GM23338 (cell line): ENCODE data around the gene CORO2A. TPM values are rescaled to one million over a fixed set of nuclear protein-coding genes. Genes with fewer than 3 reads are reported as not detected.

Experiments
- ATAC-seq: fragments of 200-7000 bp; cut with Tn5 transposase; 3 replicates; pipeline ENCODE4 v1.9.1; 2020
- DNase-seq: peaks from one replicate; pipeline ENCODE4 v3.0.0-alpha.2; 2015; ENCODE audit warnings: low spot score
- H2AFZ ChIP-seq: fragments of 200-600 bp; sonication (generic); 2 replicates; pipeline ENCODE4 v1.8.0; 2016; ENCODE audit warnings: antibody characterized with exemption, mild to moderate bottlenecking, moderate library complexity
- H3F3A ChIP-seq: fragments of 200-600 bp; sonication (generic); replicated peaks from 2 replicates; pipeline ENCODE4 v1.8.0; 2017; ENCODE audit warnings: antibody characterized with exemption, mixed run types, low read depth
- H3K27ac ChIP-seq: fragments of 200-600 bp; sonication (generic); 2 replicates; pipeline ENCODE4 v1.6.1; 2016; ENCODE audit warnings: low read depth
- H3K27me3 ChIP-seq: fragments of 200-600 bp; sonication (generic); 2 replicates; pipeline ENCODE4 v1.8.0; 2016; ENCODE audit warnings: mild to moderate bottlenecking, mixed run types, moderate library complexity; ENCODE audit not compliant: insufficient read depth
- H3K36me3 ChIP-seq: fragments of 200-600 bp; sonication (generic); 2 replicates; pipeline ENCODE4 v1.8.0; 2016; ENCODE audit warnings: mild to moderate bottlenecking; ENCODE audit not compliant: insufficient read depth
- H3K4me1 ChIP-seq: fragments of 200-600 bp; sonication (generic); 2 replicates; pipeline ENCODE4 v1.8.0; 2016; ENCODE audit warnings: mild to moderate bottlenecking, moderate library complexity; ENCODE audit not compliant: insufficient read depth
- H3K4me2 ChIP-seq: fragments of 200-600 bp; sonication (generic); 2 replicates; pipeline ENCODE4 v1.7.1; 2017; ENCODE audit warnings: mixed run types
- H3K4me3 ChIP-seq: fragments of 200-600 bp; sonication (generic); 2 replicates; pipeline ENCODE4 v1.6.1; 2016; ENCODE audit warnings: mixed run types
- H3K79me2 ChIP-seq: fragments of 200-600 bp; sonication (generic); replicated peaks from 2 replicates; pipeline ENCODE4 v1.8.0; 2017; ENCODE audit warnings: mild to moderate bottlenecking; ENCODE audit not compliant: insufficient read depth
- H3K9me2 ChIP-seq: fragments of 200-600 bp; sonication (generic); 2 replicates; pipeline ENCODE4 v1.8.0; 2017; ENCODE audit not compliant: insufficient read depth
- H4K20me1 ChIP-seq: fragments of 200-600 bp; sonication (generic); replicated peaks from 2 replicates; pipeline ENCODE4 v1.8.0; 2017; ENCODE audit warnings: mild to moderate bottlenecking; ENCODE audit not compliant: insufficient read depth
- H3K27ac Mint-ChIP-seq: 2 replicates; pipeline ENCODE4 v1.8.0; 2020; ENCODE audit warnings: inconsistent platforms, mild to moderate bottlenecking, moderate library complexity, mixed read lengths
- H3K27me3 Mint-ChIP-seq: 3 replicates; pipeline ENCODE4 v1.8.0; 2022; ENCODE audit warnings: low read depth, mild to moderate bottlenecking, moderate library complexity, mixed read lengths, inconsistent platforms; ENCODE audit not compliant: insufficient read depth, poor library complexity
- H3K36me3 Mint-ChIP-seq: 3 replicates; pipeline ENCODE4 v1.8.0; 2021; ENCODE audit warnings: low read depth, mild to moderate bottlenecking, inconsistent platforms, moderate library complexity, mixed read lengths
- H3K4me1 Mint-ChIP-seq: 3 replicates; pipeline ENCODE4 v1.8.0; 2020; ENCODE audit warnings: mild to moderate bottlenecking, inconsistent platforms, mixed read lengths
- H3K4me3 Mint-ChIP-seq: 3 replicates; pipeline ENCODE4 v1.8.0; 2021; ENCODE audit warnings: moderate library complexity, mild to moderate bottlenecking, inconsistent platforms, mixed read lengths
- H3K9me3 Mint-ChIP-seq: 3 replicates; pipeline ENCODE4 v1.8.0; 2020; ENCODE audit warnings: moderate library complexity, mild to moderate bottlenecking, inconsistent platforms, mixed read lengths
- CREB1 ChIP-seq: fragments of 250-450 bp; sonication (Bioruptor Pico); IDR thresholded peaks from 2 replicates; pipeline ENCODE4 v1.5.0; 2020; ENCODE audit warnings: low read depth, mild to moderate bottlenecking, moderate library complexity
- ETS1 ChIP-seq: IDR thresholded peaks from 2 replicates; pipeline ENCODE4 v1.6.1; 2016; ENCODE audit warnings: antibody characterized with exemption
- EZH2 ChIP-seq: fragments of 200-600 bp; sonication (generic); IDR thresholded peaks from one replicate; pipeline ENCODE4 v1.8.0; 2017; ENCODE audit warnings: antibody characterized with exemption, mild to moderate bottlenecking, low read depth; ENCODE audit not compliant: unreplicated experiment
- EZH2phosphoT487 ChIP-seq: fragments of 200-600 bp; sonication (generic); IDR thresholded peaks from one replicate; pipeline ENCODE4 v1.8.1; 2018; ENCODE audit warnings: antibody characterized with exemption; ENCODE audit not compliant: unreplicated experiment
- JUNB ChIP-seq: IDR thresholded peaks from one replicate; pipeline ENCODE4 v1.6.1; 2016; ENCODE audit warnings: antibody characterized with exemption; ENCODE audit not compliant: unreplicated experiment
- NANOG ChIP-seq: IDR thresholded peaks from 2 replicates; pipeline ENCODE4 v1.6.1; 2016; ENCODE audit warnings: antibody characterized with exemption, borderline replicate concordance
- POLR2AphosphoS5 ChIP-seq: IDR thresholded peaks from 2 replicates; pipeline ENCODE4 v1.6.1; 2016; ENCODE audit warnings: antibody characterized with exemption, low read depth
- REST ChIP-seq: IDR thresholded peaks from one replicate; pipeline ENCODE4 v1.6.1; 2018; ENCODE audit warnings: antibody characterized with exemption; ENCODE audit not compliant: unreplicated experiment
- STAT1 ChIP-seq: IDR thresholded peaks from one replicate; pipeline ENCODE4 v1.6.1; 2016; ENCODE audit warnings: antibody characterized with exemption; ENCODE audit not compliant: unreplicated experiment
- ZNF114 ChIP-seq: fragments of 250-450 bp; sonication (Bioruptor Pico); IDR thresholded peaks from 2 replicates; pipeline ENCODE4 v1.5.0; 2020; ENCODE audit warnings: mild to moderate bottlenecking, moderate library complexity
- ZNF331 ChIP-seq: fragments of 250-450 bp; sonication (Bioruptor Pico); IDR thresholded peaks from 2 replicates; pipeline ENCODE4 v1.5.0; 2020; ENCODE audit warnings: low read depth, mild to moderate bottlenecking, moderate library complexity
- polyA plus RNA-seq: library from polyadenylated mRNA; unstranded; fragments of >200 nt; fragmentation: Nextera tagmentation; extraction: Ambion mirVana; gene quantifications from 2 replicates; pipeline ENCODE4 v1.2.1, GENCODE V29; 2016
- total RNA-seq: library from RNA; depleted of rRNA; stranded (reverse); fragments of >200 nt; shearing (Covaris generic); gene quantifications from 2 replicates; pipeline ENCODE4 v1.2.3, GENCODE V29; 2014
- TF ChIP-seq, protein P1 (sequence below), 2 experiments: fragments of 200-600 bp in 1 of 2; sonication (generic) in 1 of 2; conservative IDR thresholded peaks; 2 replicates each; pipeline versions ENCODE4 v1.5.1 to v1.6.1; 2016 to 2017; ENCODE audit warnings: antibody characterized with exemption in 2 of 2, low read depth in 2 of 2, mild to moderate bottlenecking in 2 of 2, moderate library complexity in 1 of 2

CORO2A gene
- total and polyA plus RNA-seq, 2 experiments from 2014 or later: 12.9 to 27.6 TPM

DNA sequence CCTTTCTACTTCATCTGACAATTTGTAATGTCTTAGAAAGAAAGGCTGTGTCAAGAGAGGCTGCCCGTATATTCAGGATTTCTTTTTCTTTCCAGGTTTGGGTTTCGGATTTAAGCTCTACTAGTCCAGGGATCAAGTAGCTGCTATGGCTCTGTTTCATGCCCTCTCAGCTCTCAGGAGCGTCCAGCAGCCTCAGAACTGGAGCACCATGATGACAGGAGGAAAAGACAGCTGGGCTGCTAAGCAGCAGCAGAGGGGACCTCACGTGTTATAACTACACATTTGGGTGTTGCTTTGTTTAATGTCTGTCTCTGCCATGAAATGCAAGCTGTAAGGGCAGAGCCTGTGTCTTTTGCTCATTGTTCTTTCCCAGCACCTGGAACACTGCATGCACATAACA, 34.5 kb upstream of the CORO2A start:
- H3K27ac Mint-ChIP-seq: no peak overlapping the region
- no peak for ATAC-seq

GRCh38 chr9:98226516-98226915, 34.1 kb upstream of the CORO2A start:
- no peaks in the 10 kb centered on the region for H3K9me3 Mint-ChIP-seq
- H3K79me2 ChIP-seq: no peaks in the 10 kb centered on the region
- no peak overlapping the region for H3K27ac Mint-ChIP-seq
- H3F3A ChIP-seq: no peaks in the 10 kb centered on the region
- no peaks in the 10 kb centered on the region for H3K27me3 ChIP-seq
- H3K4me1 ChIP-seq: no peaks in the 10 kb centered on the region
- DNase-seq (no peak), ATAC-seq (no peak)
- no peak overlapping the region for H2AFZ ChIP-seq
- H3K36me3 Mint-ChIP-seq: peaks cover 21% of the 10 kb centered on the region
- H3K4me3 Mint-ChIP-seq: no peak overlapping the region
- no peaks in the 10 kb centered on the region for H3K36me3 ChIP-seq
- H3K4me2 ChIP-seq: no peak overlapping the region
- H4K20me1 ChIP-seq: no peaks in the 10 kb centered on the region; the same call in 1 of the 2 replicates
- H3K4me3 ChIP-seq: no peak overlapping the region
- peaks cover 5% of the 10 kb centered on the region for H3K27me3 Mint-ChIP-seq
- no peaks in the 10 kb centered on the region for H3K9me2 ChIP-seq
- peaks cover 13% of the 10 kb centered on the region for H3K4me1 Mint-ChIP-seq
- no peak overlapping the region for H3K27ac ChIP-seq
- TF ChIP-seq REST (no peak), ZNF114 (CRISPR knock-in tag) (no peak), POLR2AphosphoS5 (no peak), STAT1 (no peak), JUNB (no peak), EZH2 (no peak), ZNF331 (CRISPR knock-in tag) (no peak), EZH2phosphoT487 (no peak), NANOG (no peak)

More for the DNA sequence above, 34.5 kb upstream of the CORO2A start:
- TF ChIP-seq CREB1 (CRISPR knock-in tag): no peak
- no peak for TF ChIP-seq NANOG
- TF ChIP-seq POLR2AphosphoS5: no peak
- TF ChIP-seq, protein P1, sequence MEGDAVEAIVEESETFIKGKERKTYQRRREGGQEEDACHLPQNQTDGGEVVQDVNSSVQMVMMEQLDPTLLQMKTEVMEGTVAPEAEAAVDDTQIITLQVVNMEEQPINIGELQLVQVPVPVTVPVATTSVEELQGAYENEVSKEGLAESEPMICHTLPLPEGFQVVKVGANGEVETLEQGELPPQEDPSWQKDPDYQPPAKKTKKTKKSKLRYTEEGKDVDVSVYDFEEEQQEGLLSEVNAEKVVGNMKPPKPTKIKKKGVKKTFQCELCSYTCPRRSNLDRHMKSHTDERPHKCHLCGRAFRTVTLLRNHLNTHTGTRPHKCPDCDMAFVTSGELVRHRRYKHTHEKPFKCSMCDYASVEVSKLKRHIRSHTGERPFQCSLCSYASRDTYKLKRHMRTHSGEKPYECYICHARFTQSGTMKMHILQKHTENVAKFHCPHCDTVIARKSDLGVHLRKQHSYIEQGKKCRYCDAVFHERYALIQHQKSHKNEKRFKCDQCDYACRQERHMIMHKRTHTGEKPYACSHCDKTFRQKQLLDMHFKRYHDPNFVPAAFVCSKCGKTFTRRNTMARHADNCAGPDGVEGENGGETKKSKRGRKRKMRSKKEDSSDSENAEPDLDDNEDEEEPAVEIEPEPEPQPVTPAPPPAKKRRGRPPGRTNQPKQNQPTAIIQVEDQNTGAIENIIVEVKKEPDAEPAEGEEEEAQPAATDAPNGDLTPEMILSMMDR (conservative IDR thresholded peaks at IDR 0.05; ENCODE audit: low read depth in 2 of 2): no peak
- TF ChIP-seq ETS1: no peak
- TF ChIP-seq JUNB: no peak
- H3K36me3 Mint-ChIP-seq: peaks cover 17% of the 10 kb centered on the region
- Histone ChIP-seq H3K36me3 (no peaks in the 10 kb centered on the region), H3K4me3 (no peak overlapping the region), H3K27ac (no peak overlapping the region), H3F3A (no peaks in the 10 kb centered on the region), H3K27me3 (no peaks in the 10 kb centered on the region), H4K20me1 (no peaks in the 10 kb centered on the region; the same call in 1 of the 2 replicates), H2AFZ (no peak overlapping the region), H3K79me2 (no peaks in the 10 kb centered on the region), H3K9me2 (no peaks in the 10 kb centered on the region), H3K4me1 (no peaks in the 10 kb centered on the region), H3K4me2 (no peak overlapping the region)
- H3K4me3 Mint-ChIP-seq: no peak overlapping the region
- H3K9me3 Mint-ChIP-seq: no peaks in the 10 kb centered on the region
- DNase-seq: no peak
- peaks cover 8% of the 10 kb centered on the region; the same call in 2 of the 3 replicates for H3K4me1 Mint-ChIP-seq
- peaks cover 2% of the 10 kb centered on the region for H3K27me3 Mint-ChIP-seq
